ENCODE results near the gene MAT2B.

MAT2B gene

GRCh38 chr5:163505368-163506094 lies at the start of gene MAT2B:
MAT2B (plus strand) TSS chr5:163505619; CDS start chr5:163505687, 68 bp downstream.
- peak within 1 kb of the TSS; percentile 93 for H3K4me3 ChIP-seq (ENCODE audit: low read depth, low read length)
- TF ChIP-seq CTCF (IDR thresholded peaks at IDR 0.05; ENCODE audit: low read depth, low read length, missing control alignments), result peak; percentile 53
- DNase-seq (ENCODE audit: low read depth), result peak; percentile 80

- no peak for TF ChIP-seq CTCF (IDR thresholded peaks at IDR 0.05; ENCODE audit: low read depth, low read length, missing control alignments)
- H3K4me3 ChIP-seq (ENCODE audit: low read depth, low read length), result no peak overlapping the region
- no peak for DNase-seq (ENCODE audit: low read depth)
Measured at GRCh38 chr5:163456029-163456589, 49.3 kb upstream of the MAT2B start.

GRCh38 chr5:163456840-163457239 lies 48.6 kb upstream of the MAT2B start:
- no peak overlapping the region for H3K4me3 ChIP-seq (ENCODE audit: low read depth, low read length)
- no peak for DNase-seq (ENCODE audit: low read depth)
- no peak for TF ChIP-seq CTCF (IDR thresholded peaks at IDR 0.05; ENCODE audit: low read depth, low read length, missing control alignments)

- H3K4me3 ChIP-seq (ENCODE audit: low read depth, low read length), result peak overlapping the region; percentile 77
- DNase-seq (ENCODE audit: low read depth), result no peak
- TF ChIP-seq CTCF (IDR thresholded peaks at IDR 0.05; ENCODE audit: low read depth, low read length, missing control alignments), result no peak
Measured at GRCh38 chr5:163458778-163459385, 46.5 kb upstream of the MAT2B start.

GRCh38 chr5:163459462-163459818 lies 46.0 kb upstream of the MAT2B start:
- DNase-seq (ENCODE audit: low read depth), result no peak
- H3K4me3 ChIP-seq (ENCODE audit: low read depth, low read length), result peak overlapping the region; percentile 77
- TF ChIP-seq CTCF (IDR thresholded peaks at IDR 0.05; ENCODE audit: low read depth, low read length, missing control alignments), result no peak

GRCh38 chr5:163459819-163460561 lies 45.4 kb upstream of the MAT2B start, which contains the start of gene NUDCD2:
NUDCD2 (minus strand) TSS chr5:163460102; CDS start chr5:163460050, 52 bp downstream.
- TF ChIP-seq CTCF (IDR thresholded peaks at IDR 0.05; ENCODE audit: low read depth, low read length, missing control alignments), result peak; percentile 18
- DNase-seq (ENCODE audit: low read depth), result peak; percentile 99
- peak within 1 kb of the TSS; percentile 89 for H3K4me3 ChIP-seq (ENCODE audit: low read depth, low read length)

All from GM12864 (cell line).